ENCODE results near the gene PCDHB7.
"Not testable (repeated sequence)": the region's sequence is repeated elsewhere in the genome, so short reads cannot be mapped to it uniquely, and the experiment has no call there.

PCDHB7 gene

GRCh38 chr5:141172381-141173204 is at the start of gene PCDHB7:
TSS of gene PCDHB7 (plus strand) at chr5:141172644. CDS start at chr5:141172836, 192 bp downstream.
- H3K4me3 ChIP-seq (ENCODE audit: low read depth, low read length): no peak within 1 kb of the TSS

- H3K4me3 ChIP-seq (ENCODE audit: low read depth, low read length): not testable (repeated sequence)
Observed at GRCh38 chr5:141123396-141124135, 48.9 kb upstream of the PCDHB7 start.

- no peak overlapping the region for H3K4me3 ChIP-seq (ENCODE audit: low read depth, low read length)
Observed at GRCh38 chr5:141127305-141127704, 45.1 kb upstream of the PCDHB7 start.

GRCh38 chr5:141135030-141135717 is 37.3 kb upstream of the PCDHB7 start, which contains the start of gene PCDHB5:
TSS of gene PCDHB5 (plus strand) at chr5:141135206. CDS start at chr5:141135435, 229 bp downstream.
- H3K4me3 ChIP-seq (ENCODE audit: low read depth, low read length): peak within 1 kb of the TSS; percentile 57

- H3K4me3 ChIP-seq (ENCODE audit: low read depth, low read length): peak overlapping the region; percentile 57
Observed at GRCh38 chr5:141135718-141136266, 36.7 kb upstream of the PCDHB7 start.

- H3K4me3 ChIP-seq (ENCODE audit: low read depth, low read length): not testable (repeated sequence)
Observed at GRCh38 chr5:141137346-141137745, 35.1 kb upstream of the PCDHB7 start.

GRCh38 chr5:141149812-141150211 is 22.6 kb upstream of the PCDHB7 start, which contains the start of gene PCDHB6:
TSS of gene PCDHB6 (plus strand) at chr5:141150057. CDS start at chr5:141150258, 201 bp downstream.
- no peak within 1 kb of the TSS for H3K4me3 ChIP-seq (ENCODE audit: low read depth, low read length)

- no peak overlapping the region for H3K4me3 ChIP-seq (ENCODE audit: low read depth, low read length)
Observed at GRCh38 chr5:141150224-141150992, 22.0 kb upstream of the PCDHB7 start.

- no peak overlapping the region for H3K4me3 ChIP-seq (ENCODE audit: low read depth, low read length)
Observed at GRCh38 chr5:141150993-141151325, 21.5 kb upstream of the PCDHB7 start.

- H3K4me3 ChIP-seq (ENCODE audit: low read depth, low read length): not testable (repeated sequence)
Observed at GRCh38 chr5:141151632-141152031, 20.8 kb upstream of the PCDHB7 start.

GRCh38 chr5:141152096-141152495 is 20.3 kb upstream of the PCDHB7 start:
- not testable (repeated sequence) for H3K4me3 ChIP-seq (ENCODE audit: low read depth, low read length)

GRCh38 chr5:141155540-141156374 is 16.7 kb upstream of the PCDHB7 start:
- peak overlapping the region; percentile 36 for H3K4me3 ChIP-seq (ENCODE audit: low read depth, low read length)

GRCh38 chr5:141157356-141157755 is 15.1 kb upstream of the PCDHB7 start:
- not testable (repeated sequence) for H3K4me3 ChIP-seq (ENCODE audit: low read depth, low read length)

GRCh38 chr5:141157901-141158300 is 14.5 kb upstream of the PCDHB7 start:
- H3K4me3 ChIP-seq (ENCODE audit: low read depth, low read length): not testable (repeated sequence)

- H3K4me3 ChIP-seq (ENCODE audit: low read depth, low read length): not testable (repeated sequence)
Observed at GRCh38 chr5:141174291-141175104, 2.1 kb downstream of the PCDHB7 start.

GRCh38 chr5:141175933-141176332 is 3.5 kb downstream of the PCDHB7 start:
- no peak overlapping the region for H3K4me3 ChIP-seq (ENCODE audit: low read depth, low read length)

- H3K4me3 ChIP-seq (ENCODE audit: low read depth, low read length): not testable (repeated sequence)
Observed at GRCh38 chr5:141177577-141178191, 5.2 kb downstream of the PCDHB7 start, which contains the start of gene PCDHB8. TSS of gene PCDHB8 (plus strand) at chr5:141177790. CDS start at chr5:141178035, 245 bp downstream.

GRCh38 chr5:141179371-141179770 is 6.9 kb downstream of the PCDHB7 start:
- not testable (repeated sequence) for H3K4me3 ChIP-seq (ENCODE audit: low read depth, low read length)

Measured in iPS-11a (cell line).